Gastroesophageal sphincter (tissue), 3 donors: ENCODE data around the gene LEP.

ENCODE experiments used
- CTCF ChIP-seq, 4 experiments: fragments of 200-600 bp in 2 of 4; fragments of 450-650 bp in 2 of 4; sonication (generic) in 1 of 4; IDR thresholded peaks; one replicate each; pipeline ENCODE4 v1.5.1; 2017 to 2019; ENCODE audit warnings: antibody characterized with exemption in 4 of 4, mild to moderate bottlenecking in 2 of 4, moderate library complexity in 2 of 4
- EP300 ChIP-seq: sonication (generic); formaldehyde crosslinking; IDR thresholded peaks from one replicate; pipeline ENCODE4 v1.6.1; 2017; ENCODE audit warnings: antibody characterized with exemption, mild to moderate bottlenecking

GRCh38 chr7:128233471-128233870, 7.6 kb upstream of the LEP start:
- TF ChIP-seq CTCF (IDR thresholded peaks at IDR 0.05) (no peak), EP300 (no peak)
